Activated CD4-positive, alpha-beta T cell treated with anti-CD3 and anti-CD28 coated beads, Interleukin-2, Interleukin-4, amounts not matched to agents 100 ng/mL and 50 ng/mL, durations not matched to agents 16 hours and 8 hours (primary cell): ENCODE measurements around the gene EPC2.
"Not testable (repeated sequence)": the region's sequence is repeated elsewhere in the genome, so short reads cannot be mapped to it uniquely, and the experiment has no call there.

ENCODE experiments used
- DNase-seq: peaks from one replicate; pipeline ENCODE4 v3.0.0-alpha.2; 2020; ENCODE audit warnings: low spot score

EPC2 gene

DNA sequence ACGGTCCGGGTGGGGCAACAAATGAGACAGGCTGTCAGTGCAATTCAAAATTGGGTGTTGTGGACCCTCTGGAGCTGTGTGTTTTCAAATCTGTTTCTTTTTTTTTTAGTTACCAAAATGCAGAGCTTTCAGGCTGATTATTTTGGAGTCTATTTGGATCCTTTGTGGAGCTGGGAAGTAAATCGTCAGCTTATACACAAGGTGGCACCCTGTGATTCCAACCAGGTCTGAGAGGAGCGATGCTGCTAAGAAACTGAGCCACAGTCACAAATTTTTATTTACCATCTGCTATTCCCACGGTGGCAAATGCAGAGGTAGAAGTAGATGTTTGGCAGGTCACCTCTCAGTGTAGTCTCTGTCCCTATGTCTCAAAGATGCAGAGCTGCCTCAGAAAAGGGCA, 3.8 kb upstream of the EPC2 start:
- no peak for DNase-seq

DNA sequence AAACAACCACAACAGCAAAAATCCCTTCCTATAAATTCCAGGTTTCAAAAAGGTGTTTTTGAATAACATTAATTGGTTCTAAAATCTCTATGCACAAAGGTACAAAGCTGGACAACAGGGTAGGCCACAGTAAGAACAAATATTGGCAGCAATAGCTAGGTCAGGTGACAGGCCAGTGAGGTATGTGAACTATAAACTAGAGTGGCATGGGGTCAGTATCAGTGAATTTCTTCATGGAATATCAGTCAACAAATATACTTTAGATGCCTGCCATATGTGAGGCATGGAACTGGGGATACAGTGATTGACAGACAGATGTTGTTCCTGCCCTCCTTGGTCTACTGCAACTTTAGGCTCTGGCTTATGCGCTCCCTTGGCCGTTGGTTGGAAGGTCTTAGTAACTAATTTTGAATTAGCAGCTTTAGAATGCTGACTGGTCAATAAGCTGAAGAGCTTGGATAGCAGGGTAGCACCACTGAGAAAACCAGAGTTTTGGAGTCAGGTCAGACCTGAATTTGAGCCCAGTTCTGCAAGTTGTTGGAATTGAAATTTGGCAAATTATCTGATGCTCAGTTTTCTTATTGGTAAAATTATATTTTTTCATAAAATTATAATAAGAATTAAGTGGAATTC, 2.3 kb upstream of the EPC2 start:
- no peak for DNase-seq

DNA sequence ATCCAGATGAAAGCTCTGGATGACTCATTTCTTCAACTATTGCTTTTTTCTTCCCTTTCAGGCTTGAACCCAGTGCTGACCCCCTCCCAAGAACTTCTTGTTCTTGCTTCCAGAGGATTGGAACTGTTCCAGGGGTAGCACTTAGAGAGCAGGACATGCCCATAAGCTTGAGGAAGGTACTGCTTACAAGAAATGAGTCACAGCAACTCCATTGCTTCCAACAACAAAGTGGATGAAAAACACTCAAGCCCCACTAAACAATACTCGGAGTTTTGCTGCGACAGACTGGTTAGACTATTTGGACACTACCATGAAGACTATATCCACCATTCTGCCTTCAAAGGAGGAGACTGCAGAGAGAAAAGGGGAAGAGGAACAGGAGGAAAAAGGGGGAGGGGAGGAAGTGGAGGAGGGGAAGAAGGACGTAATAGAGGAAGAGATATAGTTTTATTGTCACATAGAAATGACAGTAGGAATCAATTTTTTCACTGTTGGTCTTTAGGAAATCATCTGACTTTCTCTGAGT, 1.6 kb upstream of the EPC2 start:
- DNase-seq, result no peak

DNA sequence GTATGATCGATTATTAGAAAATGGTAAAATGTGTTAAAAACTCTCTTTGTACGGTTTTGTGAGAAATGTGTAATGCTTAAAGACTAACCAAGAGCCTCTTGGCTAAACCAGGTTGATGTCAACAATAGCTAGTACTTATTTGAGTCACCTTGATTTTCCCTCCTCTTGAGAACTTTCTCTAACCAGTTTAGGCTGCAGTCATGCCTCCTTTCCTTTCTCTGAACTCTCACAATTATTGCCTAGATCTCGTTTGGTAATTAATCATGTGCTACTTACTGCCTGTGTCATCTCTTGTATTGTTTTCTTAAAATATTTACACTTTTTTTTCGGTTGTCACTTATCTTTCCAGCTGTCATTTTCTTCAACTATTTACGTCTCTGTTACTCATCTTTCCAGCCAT, 1.1 kb upstream of the EPC2 start:
- DNase-seq, result peak; percentile 84

DNA sequence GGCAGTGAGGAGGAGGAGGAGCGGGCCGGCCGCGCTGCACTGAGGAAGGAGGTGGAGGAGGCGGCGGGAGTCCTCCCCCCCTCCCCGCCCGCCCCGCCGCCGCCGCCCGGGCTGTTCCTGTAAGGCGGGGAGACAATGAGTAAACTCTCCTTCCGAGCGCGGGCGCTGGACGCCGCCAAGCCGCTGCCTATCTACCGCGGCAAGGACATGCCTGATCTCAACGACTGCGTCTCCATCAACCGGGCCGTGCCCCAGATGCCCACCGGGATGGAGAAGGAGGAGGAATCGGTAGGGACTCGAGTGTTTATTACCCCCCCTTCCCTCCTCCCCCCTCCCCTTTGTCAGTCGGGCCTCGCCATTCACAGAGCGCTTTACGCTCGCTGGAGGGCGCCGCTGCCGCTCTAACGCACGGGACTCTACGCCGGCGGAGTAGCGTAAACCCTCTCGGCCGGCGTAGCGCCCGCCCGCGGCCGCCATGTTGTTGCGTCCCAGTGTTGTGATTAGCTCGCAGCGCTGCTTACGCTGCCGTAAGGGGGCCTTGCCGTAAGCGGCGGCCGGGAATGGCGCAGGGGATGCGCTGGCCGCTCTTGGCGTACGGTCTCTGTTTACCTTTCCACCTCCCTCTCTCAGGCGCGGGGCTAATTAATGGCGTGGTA, 460 bp downstream of the EPC2 start:
- peak; percentile 92 for DNase-seq

DNA sequence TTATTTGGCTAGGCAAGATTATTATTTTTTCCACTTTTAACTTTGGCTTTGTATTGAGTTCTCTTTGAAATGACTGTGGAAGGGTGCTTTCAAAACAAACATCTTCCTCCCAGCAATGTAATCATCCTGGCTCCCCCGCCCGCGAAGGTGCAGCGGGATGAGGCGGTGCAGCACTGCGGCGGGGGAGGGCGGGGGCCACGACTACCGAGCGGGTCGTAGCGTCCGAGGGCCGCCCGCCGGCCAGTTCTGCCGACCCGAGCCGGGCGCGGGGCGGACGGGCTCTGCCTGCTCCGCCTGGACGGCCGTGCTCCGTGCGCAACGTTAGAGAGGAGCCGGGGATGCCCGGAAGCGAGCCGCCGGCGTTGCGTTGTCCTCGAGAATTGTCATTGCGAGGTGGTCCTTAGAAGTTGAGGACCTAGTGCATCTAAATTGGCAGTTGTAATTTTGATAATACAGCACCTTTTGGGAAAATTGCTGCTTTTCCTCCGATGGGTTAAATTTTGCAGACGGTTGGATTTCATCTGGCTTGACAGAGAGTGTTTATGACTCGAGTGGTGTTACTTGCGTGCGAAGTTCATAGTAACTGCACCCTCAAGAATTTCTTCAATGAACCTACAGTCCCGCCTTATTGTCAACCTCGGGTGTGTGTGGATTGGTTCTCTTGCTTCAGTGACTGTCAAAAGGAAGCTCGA, 1.1 kb downstream of the EPC2 start:
- peak; percentile 82 for DNase-seq

DNA sequence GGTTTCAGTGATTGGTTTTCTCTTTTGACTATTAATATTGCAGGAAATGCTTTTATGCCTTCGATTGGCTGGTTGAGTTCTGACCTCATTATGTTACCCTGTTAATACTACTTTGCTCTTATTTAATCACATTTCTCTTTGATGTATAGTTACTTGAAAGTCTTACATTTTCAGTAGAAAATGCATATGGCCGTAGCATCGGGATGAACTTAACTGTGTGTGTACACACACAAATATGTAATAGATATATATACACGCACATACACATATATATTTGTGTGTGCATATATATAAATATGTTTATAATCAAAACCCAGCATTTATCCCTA, 1.6 kb downstream of the EPC2 start:
- DNase-seq, result no peak

DNA sequence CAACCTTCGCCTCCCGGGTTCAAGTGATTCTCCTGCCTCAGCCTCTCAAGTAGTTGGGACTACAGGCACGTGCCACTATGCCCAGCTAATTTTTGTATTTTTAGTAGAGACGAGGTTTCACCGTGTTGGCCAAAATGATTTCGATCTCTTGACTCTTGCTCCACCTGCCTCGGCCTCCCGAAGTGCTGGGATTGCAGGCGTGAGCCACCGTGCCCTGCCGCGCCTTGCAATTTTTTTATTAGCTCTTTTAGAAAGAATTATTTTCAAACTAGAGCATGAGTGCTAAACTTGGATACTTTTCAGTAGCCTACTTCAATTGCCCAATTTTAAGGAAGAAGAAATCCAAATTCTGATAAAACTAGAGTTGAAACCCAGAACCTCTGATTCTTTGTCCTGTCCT, 3.2 kb downstream of the EPC2 start:
- not testable (repeated sequence) for DNase-seq

DNA sequence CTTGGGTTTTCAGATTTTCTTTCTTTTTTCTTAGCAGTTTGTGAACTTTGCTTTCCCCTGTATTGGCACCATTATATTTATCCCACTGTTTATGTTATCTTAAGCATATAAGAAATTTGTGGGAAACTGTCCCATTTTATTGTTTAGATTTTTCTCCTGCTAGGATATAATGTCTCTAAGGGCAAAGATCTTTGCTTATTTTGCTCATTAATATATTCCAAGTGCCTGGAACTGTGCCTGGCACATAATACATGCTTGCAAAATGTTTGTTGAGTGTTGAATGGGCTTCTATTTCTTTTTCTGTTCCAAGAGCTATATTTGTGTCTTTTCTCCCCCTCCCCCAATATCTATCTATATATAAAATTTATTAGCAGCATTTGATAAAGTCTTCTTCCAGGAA, 5.4 kb downstream of the EPC2 start:
- no peak for DNase-seq

DNA sequence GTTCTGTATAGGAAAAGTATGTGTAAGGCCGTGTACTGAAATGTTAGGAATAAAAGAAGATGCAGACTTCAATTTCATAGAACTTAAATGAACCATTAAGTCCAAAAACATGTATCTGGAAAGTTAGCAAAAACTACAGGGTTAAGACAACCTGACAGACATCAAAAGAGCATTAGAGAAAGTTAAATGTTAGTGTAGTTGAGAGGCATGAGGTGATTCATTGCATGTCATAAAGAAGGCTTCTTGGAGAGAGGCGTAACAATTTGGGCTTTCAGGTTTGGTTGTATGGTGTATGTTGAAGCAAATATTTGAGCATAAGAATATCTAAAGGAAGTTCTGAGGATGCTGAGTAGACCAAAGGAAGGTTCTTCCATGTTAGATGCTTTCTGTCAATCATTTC, 6.3 kb downstream of the EPC2 start:
- no peak for DNase-seq

DNA sequence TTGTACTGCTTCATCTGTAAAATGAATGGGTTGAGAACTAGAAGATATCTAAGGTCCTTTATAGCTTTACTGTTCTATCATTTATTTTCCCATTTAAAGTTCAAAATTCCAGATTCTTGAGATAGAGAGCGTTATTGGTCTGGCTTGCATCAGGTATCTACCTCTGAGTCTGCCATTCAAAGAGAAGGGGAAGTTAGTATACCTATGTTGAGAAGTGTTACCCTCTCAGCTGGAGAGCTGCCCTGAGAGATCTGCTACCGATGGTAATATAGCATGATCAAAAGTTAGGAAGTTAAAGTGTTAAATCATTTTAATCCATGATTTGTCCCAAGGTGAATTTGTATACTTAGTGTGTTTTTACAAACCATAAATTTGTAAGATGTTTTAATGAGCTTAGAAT, 7.4 kb downstream of the EPC2 start:
- no peak for DNase-seq

DNA sequence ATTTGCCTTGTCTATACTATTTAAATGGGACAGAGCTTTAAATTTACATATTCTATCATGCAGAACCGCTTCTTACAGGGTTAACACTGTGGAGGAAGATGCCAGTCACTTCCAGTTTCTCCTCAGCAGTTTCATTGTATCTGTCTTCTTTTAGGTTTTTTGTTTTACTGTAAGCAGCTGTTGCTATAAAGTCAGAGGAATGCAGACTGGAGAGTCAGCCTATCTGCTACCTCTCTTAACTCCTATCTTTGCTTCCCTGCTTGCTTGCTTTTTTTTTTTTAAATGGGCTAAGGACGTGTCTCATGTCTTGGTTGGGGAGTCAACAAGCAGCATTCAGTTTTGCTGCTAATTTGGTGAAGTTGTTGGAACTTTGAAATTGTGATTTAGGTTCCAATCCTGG, 8.9 kb downstream of the EPC2 start:
- DNase-seq, result no peak

DNA sequence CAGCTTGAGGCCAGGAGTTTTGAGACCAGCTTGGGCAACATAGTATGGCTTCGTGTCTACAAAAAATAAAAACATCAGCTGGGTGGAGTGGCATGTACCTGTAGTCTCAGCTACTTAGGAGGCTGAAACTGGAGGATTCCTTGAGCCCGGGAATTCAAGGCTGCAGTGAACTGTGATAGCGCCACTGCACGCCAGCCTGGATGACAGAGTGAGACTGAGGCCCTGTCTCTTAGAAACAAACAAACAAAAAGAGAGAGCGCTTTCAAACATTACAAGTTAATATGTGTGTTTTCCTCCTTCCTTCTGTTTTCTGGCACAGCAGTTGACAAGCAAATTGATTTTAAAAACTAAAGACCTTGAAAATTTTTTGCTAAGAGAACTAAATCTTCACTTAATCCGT, 9.9 kb downstream of the EPC2 start:
- no peak for DNase-seq

DNA sequence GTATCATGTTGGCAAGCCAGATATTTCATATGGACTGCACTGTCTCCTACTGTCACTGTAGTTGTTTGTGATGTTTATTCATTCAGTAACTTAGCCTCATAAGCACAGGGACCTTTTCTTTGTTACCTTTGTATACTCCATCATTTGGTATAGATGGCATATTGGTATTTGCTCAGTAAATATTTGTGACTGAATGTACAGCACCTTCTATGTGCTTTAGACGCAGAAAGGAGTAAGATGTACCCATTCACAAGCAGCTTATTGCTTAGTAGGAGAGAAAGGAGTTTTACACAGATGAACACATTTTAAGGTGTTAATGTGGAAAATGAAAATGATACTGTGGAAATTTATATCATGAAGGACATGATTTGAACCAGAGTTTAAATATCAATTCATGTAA, 12.0 kb downstream of the EPC2 start:
- DNase-seq, result no peak

DNA sequence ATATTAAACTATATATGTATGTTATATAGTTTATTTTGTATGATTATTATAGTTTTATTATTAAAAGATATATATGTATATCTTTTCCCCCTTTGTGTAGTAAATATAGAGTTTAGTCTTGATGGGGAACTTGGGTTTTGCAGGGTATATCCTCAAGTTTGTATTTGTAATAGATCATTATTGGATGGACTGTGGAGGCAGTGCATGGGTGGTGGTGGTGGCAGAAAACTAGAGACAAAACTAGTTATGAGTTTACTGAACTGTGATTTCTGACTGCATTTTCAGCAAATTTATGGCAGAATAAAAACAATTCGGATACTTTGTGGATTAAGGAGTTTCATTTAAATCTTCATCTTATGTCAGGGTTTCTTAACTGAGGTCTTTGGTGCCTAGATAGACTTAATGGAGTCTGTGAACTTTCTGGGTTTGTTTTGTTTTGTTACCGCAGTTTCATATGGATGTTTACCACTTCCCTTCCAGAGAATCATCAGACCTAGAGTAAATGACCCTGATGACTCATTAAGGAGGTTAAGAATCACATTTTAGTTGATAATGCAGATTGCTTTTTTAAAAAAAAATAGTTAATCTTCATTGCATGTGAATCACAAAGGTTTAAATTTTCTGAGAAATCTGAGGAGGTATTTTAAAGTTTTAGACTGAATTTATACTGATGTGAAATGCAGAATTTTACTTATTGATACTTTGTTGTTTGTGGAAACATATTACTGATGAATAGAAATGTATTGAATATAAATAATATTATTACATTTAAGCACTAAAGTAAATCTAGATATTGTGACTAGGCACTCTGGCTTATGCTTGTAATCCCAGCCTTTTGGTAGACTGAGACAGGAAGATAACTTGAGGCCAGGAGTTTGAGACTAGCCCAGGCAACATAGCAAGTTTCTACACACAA, 14.5 kb downstream of the EPC2 start:
- DNase-seq, result peak; percentile 77

DNA sequence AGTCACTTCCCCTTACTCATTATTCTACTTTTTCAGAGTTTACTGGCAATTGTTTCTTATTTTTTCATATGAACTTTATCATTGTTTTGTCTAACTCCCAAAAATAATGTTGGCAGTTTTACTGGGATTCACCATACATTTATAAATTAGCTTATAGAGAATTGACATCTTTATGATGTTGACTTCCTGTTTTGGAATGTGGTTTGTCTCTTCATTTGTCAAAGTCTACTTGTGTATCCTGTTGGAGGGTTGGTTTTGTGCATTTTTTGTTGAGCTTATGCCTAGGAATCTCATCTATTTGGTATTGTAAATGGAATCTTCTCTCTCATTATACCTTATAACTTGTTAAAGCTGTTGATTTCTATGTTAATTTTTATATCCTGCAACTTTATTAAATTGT, 16.4 kb downstream of the EPC2 start:
- no peak for DNase-seq

DNA sequence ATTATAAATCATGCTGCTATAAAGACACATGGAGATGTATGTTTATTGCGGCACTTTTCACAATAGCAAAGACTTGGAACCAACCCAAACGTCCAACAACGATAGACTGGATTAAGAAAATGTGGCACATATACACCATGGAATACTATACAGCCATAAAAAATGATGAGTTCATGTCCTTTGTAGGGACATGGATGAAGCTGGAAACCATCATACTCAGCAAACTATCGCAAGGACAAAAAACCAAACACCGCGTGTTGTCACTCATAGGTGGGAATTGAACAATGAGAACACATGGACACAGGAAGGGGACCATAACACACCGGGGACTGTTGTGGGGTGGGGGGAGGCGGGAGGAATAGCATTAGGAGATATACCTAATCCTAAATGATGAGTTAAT, 17.8 kb downstream of the EPC2 start:
- not testable (repeated sequence) for DNase-seq

DNA sequence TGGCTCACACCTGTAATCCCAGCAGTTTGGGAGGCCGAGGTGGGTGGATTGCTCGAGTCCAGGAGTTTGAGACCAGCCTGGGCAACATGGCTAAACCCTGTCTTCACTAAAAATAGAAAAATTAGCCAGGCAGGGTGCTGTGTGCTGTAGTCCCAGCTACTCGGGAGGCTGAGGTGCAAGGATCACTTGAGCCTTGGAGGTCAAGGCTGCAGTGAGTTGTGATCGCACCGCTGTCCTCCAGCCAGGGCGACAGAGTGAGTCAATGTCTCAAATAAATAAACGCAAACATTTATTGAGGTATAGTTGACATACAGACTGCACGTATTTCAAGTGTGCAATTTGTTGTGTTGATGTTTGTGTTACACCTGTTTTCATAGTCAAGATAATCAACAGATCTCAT, 19.7 kb downstream of the EPC2 start:
- no peak for DNase-seq

DNA sequence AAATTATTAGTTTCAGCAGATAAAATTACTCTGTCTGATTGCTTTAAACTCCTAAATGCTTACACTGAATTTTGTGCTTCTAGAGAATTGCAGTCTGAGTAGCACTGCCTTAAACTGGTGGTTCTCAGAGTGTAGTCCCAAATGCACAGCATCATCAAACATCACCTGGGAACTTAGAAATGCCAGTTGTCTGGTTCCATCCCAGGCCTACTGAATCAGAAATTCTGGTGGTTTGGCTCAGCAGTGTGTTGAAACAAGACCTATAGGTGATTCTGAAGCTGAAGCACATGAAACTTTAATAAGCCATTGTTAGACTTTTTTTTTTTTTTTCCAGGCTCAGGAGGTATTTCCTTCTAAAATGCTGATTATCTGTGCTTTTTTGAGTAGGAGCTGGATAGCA, 22.0 kb downstream of the EPC2 start:
- no peak for DNase-seq

DNA sequence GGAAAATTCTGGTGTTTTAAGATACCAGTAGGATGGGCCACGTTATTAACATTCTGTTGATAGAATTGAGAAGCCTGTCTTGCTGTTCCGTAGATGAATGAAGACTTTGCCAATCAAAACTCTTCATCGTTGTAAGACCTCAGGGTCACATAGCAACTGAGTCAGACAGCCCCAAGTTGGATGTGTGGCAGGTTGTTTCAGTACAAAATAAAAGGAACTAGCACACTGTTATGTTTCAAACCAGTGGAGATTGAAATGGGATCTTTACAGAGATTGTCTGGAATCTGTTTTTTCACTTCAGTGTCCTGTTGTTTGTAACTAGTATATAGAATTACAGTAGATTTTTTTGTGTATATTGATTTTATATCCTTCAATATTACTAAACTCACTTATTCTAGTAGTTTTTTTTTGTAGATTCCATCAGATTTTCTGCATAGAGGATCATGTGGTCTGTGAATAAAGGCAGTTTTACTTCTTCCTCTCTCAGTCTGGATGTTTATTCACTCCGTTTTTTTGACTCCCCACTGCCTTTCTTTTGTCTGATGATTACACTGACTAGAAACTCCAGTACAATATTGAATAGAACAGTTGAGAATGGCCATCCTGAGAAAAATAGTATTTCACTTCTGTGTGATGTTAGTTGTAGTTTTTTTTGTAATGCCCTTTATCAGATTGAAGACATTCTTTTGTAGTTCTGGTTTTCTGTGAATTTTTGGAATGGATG, 22.7 kb downstream of the EPC2 start:
- no peak for DNase-seq

DNA sequence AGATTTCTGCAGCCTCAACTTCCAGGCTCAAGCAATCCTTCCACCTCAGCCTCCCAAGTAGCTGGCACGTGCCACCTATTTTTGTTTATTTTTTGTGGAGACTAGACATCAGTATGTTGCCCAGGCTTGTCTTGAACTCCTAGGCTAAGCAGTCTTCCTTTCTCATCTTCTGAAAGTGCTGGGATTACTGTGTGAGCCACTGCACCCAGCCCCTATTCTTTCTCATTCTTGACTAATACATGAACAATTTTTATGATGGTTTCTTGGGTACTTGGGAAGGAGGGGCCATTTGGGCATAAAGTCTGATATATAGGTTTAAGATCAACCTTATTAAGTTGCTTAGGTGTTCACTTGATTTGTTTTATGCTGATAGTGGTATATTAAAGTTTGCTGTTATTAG, 26.2 kb downstream of the EPC2 start:
- no peak for DNase-seq
